ENCODE measurements around the gene ACOT6. TPM values are rescaled to one million over a fixed set of nuclear protein-coding genes. Genes with fewer than 3 reads are reported as not detected.
"Not testable (repeated sequence)": the region's sequence is repeated elsewhere in the genome, so short reads cannot be mapped to it uniquely, and the experiment has no call there.

The ACOT6 gene
- total RNA-seq, 1 donor from 2014 or later: not detected

DNA sequence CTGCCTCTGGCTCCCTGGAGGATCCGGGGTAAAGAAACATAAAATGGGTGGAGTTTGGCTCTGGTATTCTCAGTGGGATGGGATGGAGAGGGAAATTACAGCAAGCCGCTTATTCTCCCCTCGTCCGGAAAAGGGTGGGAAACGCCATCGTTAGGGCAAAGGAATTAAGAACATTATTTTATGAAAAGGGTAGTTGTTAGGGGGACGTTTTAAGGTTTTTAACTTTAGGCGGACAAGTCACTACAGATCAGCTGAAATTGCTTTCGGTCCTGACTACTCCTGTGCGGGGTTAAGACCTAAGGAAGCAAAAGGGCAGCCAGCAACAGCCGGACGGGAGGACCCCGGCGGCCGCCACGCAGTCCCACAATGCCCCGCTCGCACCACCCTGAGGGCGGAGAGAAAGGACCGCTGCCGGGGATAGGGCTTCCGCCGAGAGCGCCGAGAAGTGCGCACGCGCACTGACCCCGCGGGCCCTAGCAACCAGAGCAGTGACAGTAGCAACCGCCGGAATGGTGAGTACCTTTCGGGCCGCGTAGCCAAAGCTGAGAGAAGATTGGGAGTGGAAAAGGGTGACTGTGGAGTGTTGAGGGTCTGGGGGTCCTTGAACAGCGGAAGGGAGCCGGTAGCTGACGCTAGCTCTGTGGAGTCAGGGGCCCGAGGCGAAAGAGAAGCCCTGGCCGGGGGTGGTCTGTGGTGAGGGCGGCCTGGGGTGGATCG, 32.4 kb downstream of the ACOT6 start, which contains the start of gene DNAL1:
Gene DNAL1 (plus strand): TSS at position 456 of the 717 bp plus-strand sequence. CDS start 54 bp downstream, at position 510.
- no peaks in the 10 kb centered on the region for H3K36me3 Mint-ChIP-seq (ENCODE audit: unreplicated experiment)
- peaks cover 4% of the 10 kb centered on the region for H3K9me3 Mint-ChIP-seq (ENCODE audit: unreplicated experiment)
- H3K27ac Mint-ChIP-seq (ENCODE audit: unreplicated experiment): peak within 1 kb of the TSS; percentile 98

DNA sequence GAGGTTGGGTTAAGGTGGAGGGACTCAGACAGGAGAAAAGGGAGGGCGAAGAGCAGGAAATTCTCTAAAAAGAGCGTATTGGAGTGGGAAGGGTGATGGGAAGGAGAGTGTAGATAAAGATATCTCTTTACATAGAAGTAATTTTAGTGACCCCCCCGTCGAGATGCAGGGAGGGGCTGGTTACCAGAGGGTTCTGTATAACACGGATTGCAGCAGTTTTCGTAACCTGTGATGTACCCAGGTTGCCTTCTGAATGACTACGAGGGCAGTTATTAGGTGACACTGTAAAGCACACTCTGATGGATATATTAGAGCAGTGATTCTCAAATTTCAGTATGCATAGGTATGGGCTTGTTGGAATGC, 32.9 kb downstream of the ACOT6 start:
- no peak for DNase-seq
- peaks cover 4% of the 10 kb centered on the region for H3K9me3 Mint-ChIP-seq (ENCODE audit: unreplicated experiment)
- H3K27ac Mint-ChIP-seq (ENCODE audit: unreplicated experiment): peak overlapping the region; percentile 98
- H3K27me3 Mint-ChIP-seq (ENCODE audit: unreplicated experiment): peaks cover 4% of the 10 kb centered on the region
- peaks cover 10% of the 10 kb centered on the region for H3K4me1 Mint-ChIP-seq (ENCODE audit: low read depth, unreplicated experiment)
- TF ChIP-seq, protein P1, sequence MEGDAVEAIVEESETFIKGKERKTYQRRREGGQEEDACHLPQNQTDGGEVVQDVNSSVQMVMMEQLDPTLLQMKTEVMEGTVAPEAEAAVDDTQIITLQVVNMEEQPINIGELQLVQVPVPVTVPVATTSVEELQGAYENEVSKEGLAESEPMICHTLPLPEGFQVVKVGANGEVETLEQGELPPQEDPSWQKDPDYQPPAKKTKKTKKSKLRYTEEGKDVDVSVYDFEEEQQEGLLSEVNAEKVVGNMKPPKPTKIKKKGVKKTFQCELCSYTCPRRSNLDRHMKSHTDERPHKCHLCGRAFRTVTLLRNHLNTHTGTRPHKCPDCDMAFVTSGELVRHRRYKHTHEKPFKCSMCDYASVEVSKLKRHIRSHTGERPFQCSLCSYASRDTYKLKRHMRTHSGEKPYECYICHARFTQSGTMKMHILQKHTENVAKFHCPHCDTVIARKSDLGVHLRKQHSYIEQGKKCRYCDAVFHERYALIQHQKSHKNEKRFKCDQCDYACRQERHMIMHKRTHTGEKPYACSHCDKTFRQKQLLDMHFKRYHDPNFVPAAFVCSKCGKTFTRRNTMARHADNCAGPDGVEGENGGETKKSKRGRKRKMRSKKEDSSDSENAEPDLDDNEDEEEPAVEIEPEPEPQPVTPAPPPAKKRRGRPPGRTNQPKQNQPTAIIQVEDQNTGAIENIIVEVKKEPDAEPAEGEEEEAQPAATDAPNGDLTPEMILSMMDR (IDR thresholded peaks at IDR 0.05; ENCODE audit: partially characterized antibody, unreplicated experiment): no peak
- H3K36me3 Mint-ChIP-seq (ENCODE audit: unreplicated experiment): no peaks in the 10 kb centered on the region
- peak overlapping the region; percentile 99 for H3K4me3 Mint-ChIP-seq (ENCODE audit: unreplicated experiment)

More for the DNA sequence above, 32.4 kb downstream of the ACOT6 start, which contains the start of gene DNAL1:
- Mint-ChIP-seq H3K4me3 (ENCODE audit: unreplicated experiment) (peak within 1 kb of the TSS; percentile 99), H3K4me1 (ENCODE audit: low read depth, unreplicated experiment) (peaks cover 10% of the 10 kb centered on the region), H3K27me3 (ENCODE audit: unreplicated experiment) (peaks cover 4% of the 10 kb centered on the region)
- TF ChIP-seq, protein P1 (IDR thresholded peaks at IDR 0.05; ENCODE audit: partially characterized antibody, unreplicated experiment): no peak
- peak; percentile 97 for DNase-seq

DNA sequence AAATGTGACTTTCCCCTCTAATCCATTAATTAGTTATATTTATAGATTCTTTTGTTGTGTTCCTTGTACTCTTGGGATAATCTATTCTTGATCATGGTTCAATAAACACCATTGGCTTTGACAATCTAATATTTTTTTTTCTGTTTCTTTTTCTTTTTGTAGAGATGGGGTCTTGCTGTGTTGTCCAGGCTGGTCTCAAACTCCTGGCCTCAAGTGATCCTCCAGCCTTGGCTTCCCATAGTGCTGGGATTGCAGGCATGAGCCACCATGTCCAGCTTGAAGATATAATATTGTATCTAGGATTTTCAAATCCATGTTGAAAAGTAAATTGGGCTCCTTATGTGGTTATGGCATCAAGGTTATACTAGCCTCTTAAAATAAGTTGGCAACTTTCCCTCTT, 38.7 kb downstream of the ACOT6 start:
- no peak overlapping the region for H3K27ac Mint-ChIP-seq (ENCODE audit: unreplicated experiment)
- H3K4me1 Mint-ChIP-seq (ENCODE audit: low read depth, unreplicated experiment): no peaks in the 10 kb centered on the region
- H3K27me3 Mint-ChIP-seq (ENCODE audit: unreplicated experiment): no peaks in the 10 kb centered on the region

DNA sequence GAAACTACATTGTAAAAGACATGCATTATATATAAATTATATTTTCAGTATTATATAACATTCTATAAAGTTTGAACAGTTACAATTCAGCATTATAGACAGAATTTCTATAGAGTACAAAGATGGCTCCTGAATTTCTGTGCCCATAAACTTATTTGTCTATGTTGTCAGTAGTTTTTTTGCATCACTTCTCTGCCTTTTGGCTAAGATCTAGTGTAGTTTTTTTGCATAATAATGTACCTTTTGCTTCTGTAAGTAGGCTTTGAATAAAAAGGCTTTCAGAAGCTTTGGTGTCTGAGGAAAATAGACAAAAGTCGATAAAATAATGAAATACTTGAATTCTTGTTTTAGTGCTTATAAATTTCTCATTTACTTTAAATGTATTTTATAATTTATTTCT, 43.5 kb downstream of the ACOT6 start:
- no peak overlapping the region for H3K4me3 Mint-ChIP-seq (ENCODE audit: unreplicated experiment)
- H3K4me1 Mint-ChIP-seq (ENCODE audit: low read depth, unreplicated experiment): no peaks in the 10 kb centered on the region
- TF ChIP-seq, protein P1 (IDR thresholded peaks at IDR 0.05; ENCODE audit: partially characterized antibody, unreplicated experiment): no peak
- no peaks in the 10 kb centered on the region for H3K36me3 Mint-ChIP-seq (ENCODE audit: unreplicated experiment)
- H3K27me3 Mint-ChIP-seq (ENCODE audit: unreplicated experiment): no peaks in the 10 kb centered on the region
- H3K9me3 Mint-ChIP-seq (ENCODE audit: unreplicated experiment): no peaks in the 10 kb centered on the region
- no peak for DNase-seq
- H3K27ac Mint-ChIP-seq (ENCODE audit: unreplicated experiment): no peak overlapping the region

More for the DNA sequence above, 38.7 kb downstream of the ACOT6 start:
- no peak overlapping the region for H3K4me3 Mint-ChIP-seq (ENCODE audit: unreplicated experiment)
- no peak for DNase-seq
- TF ChIP-seq, protein P1 (IDR thresholded peaks at IDR 0.05; ENCODE audit: partially characterized antibody, unreplicated experiment): no peak
- H3K9me3 Mint-ChIP-seq (ENCODE audit: unreplicated experiment): no peaks in the 10 kb centered on the region
- H3K36me3 Mint-ChIP-seq (ENCODE audit: unreplicated experiment): no peaks in the 10 kb centered on the region

DNA sequence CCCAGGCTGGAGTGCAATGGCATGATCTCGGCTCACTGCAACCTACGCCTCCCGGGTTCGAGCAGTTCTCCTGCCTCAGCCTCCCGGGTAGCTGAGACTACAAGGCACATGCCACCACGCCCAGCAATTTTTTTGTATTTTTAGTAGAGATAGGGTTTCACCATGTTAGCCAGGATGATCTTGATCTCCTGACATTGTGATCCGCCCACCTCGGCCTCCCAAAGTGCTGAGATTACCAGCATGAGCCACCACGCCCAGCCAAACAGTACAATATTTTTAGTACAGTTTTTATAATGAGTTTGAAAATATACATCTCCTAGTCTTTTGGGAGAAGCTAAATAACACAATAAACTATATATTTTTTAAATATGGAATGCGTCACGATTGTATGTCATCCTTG, 46.9 kb downstream of the ACOT6 start:
- not testable (repeated sequence) for H3K4me3 Mint-ChIP-seq (ENCODE audit: unreplicated experiment); H3K27me3 Mint-ChIP-seq (ENCODE audit: unreplicated experiment); H3K4me1 Mint-ChIP-seq (ENCODE audit: low read depth, unreplicated experiment); DNase-seq; H3K9me3 Mint-ChIP-seq (ENCODE audit: unreplicated experiment); H3K36me3 Mint-ChIP-seq (ENCODE audit: unreplicated experiment); H3K27ac Mint-ChIP-seq (ENCODE audit: unreplicated experiment)
